ENCODE measurements around the gene CLASRP. TPM values are rescaled to one million over a fixed set of nuclear protein-coding genes. Genes with fewer than 3 reads are reported as not detected.

CLASRP gene
- total RNA-seq, 4 donors from 2014 or later, result 28.8 to 121 (median 91.5) TPM

DNA sequence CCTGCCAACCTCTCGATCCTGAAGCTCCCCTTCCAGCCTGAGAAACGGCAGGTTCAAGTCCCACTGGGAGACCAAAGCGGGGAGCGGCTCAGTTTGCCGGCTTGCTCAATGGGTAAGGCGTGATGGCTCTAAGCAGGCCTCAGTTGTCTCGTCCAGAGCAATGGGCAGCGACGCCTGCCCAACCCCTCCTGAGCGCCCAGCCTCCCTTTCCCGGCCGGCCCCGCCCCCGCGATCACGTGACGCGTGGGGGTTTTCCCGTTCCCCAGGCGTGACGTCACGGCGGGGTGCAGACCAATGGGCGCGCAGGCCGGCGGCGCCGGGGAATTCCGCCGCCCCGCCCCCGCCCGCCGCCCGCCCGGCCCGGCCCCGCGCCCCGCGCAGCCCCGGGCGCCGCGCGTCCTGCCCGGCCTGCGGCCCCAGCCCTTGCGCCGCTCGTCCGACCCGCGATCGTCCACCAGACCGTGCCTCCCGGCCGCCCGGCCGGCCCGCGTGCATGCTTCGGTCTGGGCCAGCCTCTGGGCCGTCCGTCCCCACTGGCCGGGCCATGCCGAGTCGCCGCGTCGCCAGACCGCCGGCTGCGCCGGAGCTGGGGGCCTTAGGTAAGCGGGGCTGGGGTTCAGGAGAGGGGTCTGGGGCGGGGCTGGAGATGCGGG lies 37.6 kb upstream of the CLASRP start, which contains the start of gene RELB:
RELB (plus strand) TSS at position 378 of the 653 bp plus-strand sequence; CDS start at position 494, 116 bp downstream.
- Histone ChIP-seq H3K4me1 (peaks cover 0 to 8% of the 10 kb centered on the region in 2 donors), H3K36me3 (peaks cover 0 to 10% of the 10 kb centered on the region in 2 donors), H3K27ac (peak within 1 kb of the TSS; percentile 98 to 100 (median 100)), H3K9me3 (no peaks in the 10 kb centered on the region), H3K27me3 (no peaks in the 10 kb centered on the region), H3K4me3 (peak within 1 kb of the TSS; percentile 74 to 95 (median 92))
- DNase-seq, result peak; percentile 88 to 92
- no peak for TF ChIP-seq POLR2A (IDR thresholded peaks at IDR 0.05)
- TF ChIP-seq, protein P1, sequence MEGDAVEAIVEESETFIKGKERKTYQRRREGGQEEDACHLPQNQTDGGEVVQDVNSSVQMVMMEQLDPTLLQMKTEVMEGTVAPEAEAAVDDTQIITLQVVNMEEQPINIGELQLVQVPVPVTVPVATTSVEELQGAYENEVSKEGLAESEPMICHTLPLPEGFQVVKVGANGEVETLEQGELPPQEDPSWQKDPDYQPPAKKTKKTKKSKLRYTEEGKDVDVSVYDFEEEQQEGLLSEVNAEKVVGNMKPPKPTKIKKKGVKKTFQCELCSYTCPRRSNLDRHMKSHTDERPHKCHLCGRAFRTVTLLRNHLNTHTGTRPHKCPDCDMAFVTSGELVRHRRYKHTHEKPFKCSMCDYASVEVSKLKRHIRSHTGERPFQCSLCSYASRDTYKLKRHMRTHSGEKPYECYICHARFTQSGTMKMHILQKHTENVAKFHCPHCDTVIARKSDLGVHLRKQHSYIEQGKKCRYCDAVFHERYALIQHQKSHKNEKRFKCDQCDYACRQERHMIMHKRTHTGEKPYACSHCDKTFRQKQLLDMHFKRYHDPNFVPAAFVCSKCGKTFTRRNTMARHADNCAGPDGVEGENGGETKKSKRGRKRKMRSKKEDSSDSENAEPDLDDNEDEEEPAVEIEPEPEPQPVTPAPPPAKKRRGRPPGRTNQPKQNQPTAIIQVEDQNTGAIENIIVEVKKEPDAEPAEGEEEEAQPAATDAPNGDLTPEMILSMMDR (IDR thresholded peaks at IDR 0.05 in 4 of 5, conservative IDR thresholded peaks at IDR 0.05 in 1 of 5), result peak in 1 of 5 experiments; percentile 18
- peak; percentile 80 to 84 for ATAC-seq
- in situ Hi-C loops (cut with MboI; ENCODE audit: low sequenced_read_pairs in 4 of 4), result no loop called here
- intact Hi-C loops (cut with DNase I; ENCODE audit: low total_unique reads), result loop anchor here (2.0 to 5.0 kb wide), 3 partner anchors 38 to 154 kb away; partner anchors contain the start of genes CLASRP, CLPTM1 and NECTIN2

DNA sequence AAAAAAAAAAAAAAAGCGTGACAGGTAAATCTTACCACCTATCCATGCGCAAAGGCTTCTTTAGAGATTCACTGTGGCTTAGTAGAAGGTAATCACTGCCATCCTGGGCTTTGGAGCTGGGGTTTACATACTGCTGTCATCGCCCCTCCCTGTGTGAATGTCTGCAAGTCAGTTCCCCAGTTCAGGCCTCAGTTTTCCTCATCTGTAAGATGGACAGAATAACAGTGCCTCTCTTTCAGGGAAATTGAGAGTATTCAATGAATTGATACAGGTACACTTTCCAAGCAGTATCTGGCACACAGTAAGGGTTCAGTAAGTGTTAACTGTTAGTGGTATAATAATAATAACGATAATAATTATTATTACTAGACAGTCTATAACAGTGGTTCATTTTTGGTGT lies 35.4 kb upstream of the CLASRP start:
- ATAC-seq (no peak), DNase-seq (no peak)
- intact Hi-C loops (cut with DNase I; ENCODE audit: low total_unique reads), result loop anchor here (5.0 kb wide), 1 partner anchor 156 kb away; the partner anchor contains the start of gene NECTIN2
- no peaks in the 10 kb centered on the region for H3K9me3 ChIP-seq
- no peak overlapping the region for H3K4me3 ChIP-seq
- no peaks in the 10 kb centered on the region for H3K27me3 ChIP-seq
- in situ Hi-C loops (cut with MboI; ENCODE audit: low sequenced_read_pairs in 4 of 4), result no loop called here
- H3K36me3 ChIP-seq, result peaks cover 0 to 14% of the 10 kb centered on the region in 2 donors
- TF ChIP-seq, protein P1 (IDR thresholded peaks at IDR 0.05 in 4 of 5, conservative IDR thresholded peaks at IDR 0.05 in 1 of 5), result no peak
- no peak for TF ChIP-seq POLR2A (IDR thresholded peaks at IDR 0.05)
- H3K4me1 ChIP-seq, result peaks cover 0 to 8% of the 10 kb centered on the region in 2 donors
- no peak overlapping the region for H3K27ac ChIP-seq

- H3K36me3 ChIP-seq, result peaks cover 0 to 14% of the 10 kb centered on the region in 2 donors
- DNase-seq, result no peak
- ATAC-seq, result no peak
These were observed 33.1 kb upstream of the CLASRP start for GRCh38 chr19:45005787-45006186.

GRCh38 chr19:45008552-45008951 lies 30.3 kb upstream of the CLASRP start:
- in situ Hi-C loops (cut with MboI; ENCODE audit: low sequenced_read_pairs in 4 of 4) (no loop called here), intact Hi-C loops (cut with DNase I; ENCODE audit: low total_unique reads) (no loop called here)
- H3K36me3 ChIP-seq, result peaks cover 0 to 21% of the 10 kb centered on the region in 2 donors
- TF ChIP-seq POLR2A (IDR thresholded peaks at IDR 0.05), result no peak
- TF ChIP-seq, protein P1 (IDR thresholded peaks at IDR 0.05 in 4 of 5, conservative IDR thresholded peaks at IDR 0.05 in 1 of 5), result no peak
- no peak for DNase-seq
- no peak overlapping the region for H3K27ac ChIP-seq
- no peaks in the 10 kb centered on the region for H3K27me3 ChIP-seq
- H3K4me3 ChIP-seq, result no peak overlapping the region
- no peaks in the 10 kb centered on the region for H3K4me1 ChIP-seq
- no peak for ATAC-seq
- H3K9me3 ChIP-seq, result no peaks in the 10 kb centered on the region

More at GRCh38 chr19:45005787-45006186, 33.1 kb upstream of the CLASRP start:
- no peak for TF ChIP-seq POLR2A (IDR thresholded peaks at IDR 0.05)
- TF ChIP-seq, protein P1 (IDR thresholded peaks at IDR 0.05 in 4 of 5, conservative IDR thresholded peaks at IDR 0.05 in 1 of 5), result no peak
- Histone ChIP-seq H3K27me3 (no peaks in the 10 kb centered on the region), H3K4me1 (peaks cover 0 to 7% of the 10 kb centered on the region in 2 donors), H3K9me3 (no peaks in the 10 kb centered on the region), H3K4me3 (no peak overlapping the region), H3K27ac (no peak overlapping the region)
- in situ Hi-C loops (cut with MboI; ENCODE audit: low sequenced_read_pairs in 4 of 4), result no loop called here
- intact Hi-C loops (cut with DNase I; ENCODE audit: low total_unique reads), result no loop called here

Data from gastrocnemius medialis (tissue), 4 donors.